OCI-LY3 (cell line): ENCODE results near the gene GON4L.

Source experiments
- EZH2phosphoT487 ChIP-seq: fragments of 200-600 bp; shearing (Covaris generic); IDR thresholded peaks from 2 replicates; pipeline ENCODE4 v1.6.1; 2018; ENCODE audit warnings: antibody characterized with exemption, mixed run types, low read depth
- TF ChIP-seq, protein P1 (sequence below): fragments of 200-600, 300-600 bp; sonication (generic); IDR thresholded peaks from 2 replicates; pipeline ENCODE4 v1.5.1; 2014; ENCODE audit warnings: antibody characterized with exemption, low read length, low read depth

DNA sequence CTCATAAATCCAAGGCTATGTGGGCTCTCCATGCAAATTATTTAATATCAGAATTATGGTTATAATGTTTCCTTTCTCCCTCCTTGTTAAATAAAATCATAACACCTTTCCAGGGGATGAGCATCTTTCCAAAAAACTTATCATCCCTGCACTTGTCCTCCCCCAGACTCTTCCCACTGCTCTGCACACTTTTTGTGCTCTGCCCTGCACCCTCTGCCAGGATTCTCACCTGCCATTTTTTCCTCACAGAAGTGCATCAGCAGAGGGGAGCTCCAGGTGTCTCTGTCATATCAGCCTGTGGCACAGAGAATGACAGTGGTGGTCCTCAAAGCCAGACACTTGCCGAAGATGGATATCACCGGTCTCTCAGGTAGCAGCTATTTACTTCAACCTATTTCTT is 23.2 kb upstream of the GON4L start:
- TF ChIP-seq, protein P1, sequence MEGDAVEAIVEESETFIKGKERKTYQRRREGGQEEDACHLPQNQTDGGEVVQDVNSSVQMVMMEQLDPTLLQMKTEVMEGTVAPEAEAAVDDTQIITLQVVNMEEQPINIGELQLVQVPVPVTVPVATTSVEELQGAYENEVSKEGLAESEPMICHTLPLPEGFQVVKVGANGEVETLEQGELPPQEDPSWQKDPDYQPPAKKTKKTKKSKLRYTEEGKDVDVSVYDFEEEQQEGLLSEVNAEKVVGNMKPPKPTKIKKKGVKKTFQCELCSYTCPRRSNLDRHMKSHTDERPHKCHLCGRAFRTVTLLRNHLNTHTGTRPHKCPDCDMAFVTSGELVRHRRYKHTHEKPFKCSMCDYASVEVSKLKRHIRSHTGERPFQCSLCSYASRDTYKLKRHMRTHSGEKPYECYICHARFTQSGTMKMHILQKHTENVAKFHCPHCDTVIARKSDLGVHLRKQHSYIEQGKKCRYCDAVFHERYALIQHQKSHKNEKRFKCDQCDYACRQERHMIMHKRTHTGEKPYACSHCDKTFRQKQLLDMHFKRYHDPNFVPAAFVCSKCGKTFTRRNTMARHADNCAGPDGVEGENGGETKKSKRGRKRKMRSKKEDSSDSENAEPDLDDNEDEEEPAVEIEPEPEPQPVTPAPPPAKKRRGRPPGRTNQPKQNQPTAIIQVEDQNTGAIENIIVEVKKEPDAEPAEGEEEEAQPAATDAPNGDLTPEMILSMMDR: no peak
- no peak for TF ChIP-seq EZH2phosphoT487
